Epithelial cell of proximal tubule (primary cell): ENCODE results near the gene JPT2. TPM values are rescaled to one million over a fixed set of nuclear protein-coding genes. Genes with fewer than 3 reads are reported as not detected.

Experiments used
- DNase-seq: peaks from one replicate; pipeline ENCODE4 v3.0.0-alpha.2; 2011; ENCODE audit warnings: low read depth
- H3K4me3 ChIP-seq: 2 replicates; pipeline ENCODE4 v1.5.1; 2011; ENCODE audit warnings: low read depth, mild to moderate bottlenecking, low read length
- total RNA-seq: library from RNA; depleted of rRNA; stranded (reverse); fragments of >200 nt; gene quantifications from 2 replicates; pipeline ENCODE4 v1.2.3, GENCODE V29; 2015
- TF ChIP-seq, protein P1 (sequence below): conservative IDR thresholded peaks from 2 replicates; pipeline ENCODE4 v1.5.1; 2012; ENCODE audit warnings: low read depth, mild to moderate bottlenecking, low read length

JPT2 gene
- total RNA-seq, 1 donor from 2014 or later, result 119 TPM

DNA sequence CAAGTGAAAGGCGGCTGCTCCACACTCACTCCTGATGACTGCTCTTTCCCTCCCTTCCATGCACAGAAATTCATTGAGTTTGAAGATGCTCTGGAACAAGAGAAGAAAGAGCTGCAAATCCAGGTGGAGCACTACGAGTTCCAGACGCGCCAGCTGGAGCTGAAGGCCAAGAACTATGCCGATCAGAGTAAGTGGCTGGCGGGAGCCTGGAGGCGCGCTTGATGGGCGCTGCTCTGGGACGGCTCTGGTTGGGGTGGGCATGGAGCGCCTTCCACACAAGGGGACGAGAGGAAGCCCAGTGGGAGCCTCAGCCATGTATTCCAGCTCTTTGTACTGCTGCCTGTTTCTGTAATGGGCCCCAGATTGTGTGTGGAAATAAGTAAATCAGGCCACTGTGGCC, 46.4 kb downstream of the JPT2 start:
- TF ChIP-seq, protein P1, sequence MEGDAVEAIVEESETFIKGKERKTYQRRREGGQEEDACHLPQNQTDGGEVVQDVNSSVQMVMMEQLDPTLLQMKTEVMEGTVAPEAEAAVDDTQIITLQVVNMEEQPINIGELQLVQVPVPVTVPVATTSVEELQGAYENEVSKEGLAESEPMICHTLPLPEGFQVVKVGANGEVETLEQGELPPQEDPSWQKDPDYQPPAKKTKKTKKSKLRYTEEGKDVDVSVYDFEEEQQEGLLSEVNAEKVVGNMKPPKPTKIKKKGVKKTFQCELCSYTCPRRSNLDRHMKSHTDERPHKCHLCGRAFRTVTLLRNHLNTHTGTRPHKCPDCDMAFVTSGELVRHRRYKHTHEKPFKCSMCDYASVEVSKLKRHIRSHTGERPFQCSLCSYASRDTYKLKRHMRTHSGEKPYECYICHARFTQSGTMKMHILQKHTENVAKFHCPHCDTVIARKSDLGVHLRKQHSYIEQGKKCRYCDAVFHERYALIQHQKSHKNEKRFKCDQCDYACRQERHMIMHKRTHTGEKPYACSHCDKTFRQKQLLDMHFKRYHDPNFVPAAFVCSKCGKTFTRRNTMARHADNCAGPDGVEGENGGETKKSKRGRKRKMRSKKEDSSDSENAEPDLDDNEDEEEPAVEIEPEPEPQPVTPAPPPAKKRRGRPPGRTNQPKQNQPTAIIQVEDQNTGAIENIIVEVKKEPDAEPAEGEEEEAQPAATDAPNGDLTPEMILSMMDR, result no peak
- DNase-seq, result no peak

DNA sequence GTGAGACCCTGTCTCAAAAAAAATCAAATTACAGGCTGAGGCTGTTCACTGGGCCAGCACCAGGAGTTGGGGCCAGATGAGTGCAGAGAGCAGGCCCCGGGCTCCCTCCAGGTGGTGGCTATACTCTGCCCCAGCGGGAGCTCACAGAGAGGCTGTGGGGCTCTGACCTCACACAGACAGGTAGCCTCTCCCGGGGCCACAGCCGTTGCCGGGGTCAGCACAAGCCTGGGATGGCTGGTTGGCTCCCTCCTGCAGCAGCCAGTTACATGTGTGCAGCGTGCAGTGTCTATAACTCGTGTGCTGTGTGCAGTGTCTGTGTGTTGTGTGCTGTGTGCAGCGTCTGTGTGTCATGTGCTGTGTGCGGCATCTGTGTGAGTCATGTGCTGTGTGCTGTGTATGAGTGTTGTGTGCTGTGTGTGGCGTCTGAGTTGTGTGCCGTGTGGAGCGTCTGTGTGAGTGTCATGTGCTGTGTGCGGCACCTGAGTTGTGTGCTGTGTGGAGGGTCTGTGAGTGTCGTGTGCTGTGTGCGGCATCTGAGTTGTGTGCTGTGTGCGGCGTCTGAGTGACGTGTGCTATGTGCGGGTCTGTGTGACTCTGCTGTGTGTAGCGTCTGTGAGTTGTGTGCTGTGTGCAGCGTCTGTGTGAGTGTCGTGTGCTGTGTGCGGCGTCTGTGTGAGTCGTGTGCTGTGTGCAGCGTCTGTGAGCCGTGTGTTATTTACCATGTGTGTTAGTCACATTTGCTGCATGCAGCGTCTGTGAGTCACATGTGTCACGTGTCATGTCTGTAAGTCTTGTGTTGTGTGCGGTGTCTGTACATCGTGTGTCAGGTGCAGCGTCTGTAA, 48.8 kb downstream of the JPT2 start:
- no peak overlapping the region for H3K4me3 ChIP-seq
- DNase-seq, result no peak
- TF ChIP-seq, protein P1, result no peak

More for the DNA sequence above, 46.4 kb downstream of the JPT2 start:
- H3K4me3 ChIP-seq, result no peak overlapping the region

DNA sequence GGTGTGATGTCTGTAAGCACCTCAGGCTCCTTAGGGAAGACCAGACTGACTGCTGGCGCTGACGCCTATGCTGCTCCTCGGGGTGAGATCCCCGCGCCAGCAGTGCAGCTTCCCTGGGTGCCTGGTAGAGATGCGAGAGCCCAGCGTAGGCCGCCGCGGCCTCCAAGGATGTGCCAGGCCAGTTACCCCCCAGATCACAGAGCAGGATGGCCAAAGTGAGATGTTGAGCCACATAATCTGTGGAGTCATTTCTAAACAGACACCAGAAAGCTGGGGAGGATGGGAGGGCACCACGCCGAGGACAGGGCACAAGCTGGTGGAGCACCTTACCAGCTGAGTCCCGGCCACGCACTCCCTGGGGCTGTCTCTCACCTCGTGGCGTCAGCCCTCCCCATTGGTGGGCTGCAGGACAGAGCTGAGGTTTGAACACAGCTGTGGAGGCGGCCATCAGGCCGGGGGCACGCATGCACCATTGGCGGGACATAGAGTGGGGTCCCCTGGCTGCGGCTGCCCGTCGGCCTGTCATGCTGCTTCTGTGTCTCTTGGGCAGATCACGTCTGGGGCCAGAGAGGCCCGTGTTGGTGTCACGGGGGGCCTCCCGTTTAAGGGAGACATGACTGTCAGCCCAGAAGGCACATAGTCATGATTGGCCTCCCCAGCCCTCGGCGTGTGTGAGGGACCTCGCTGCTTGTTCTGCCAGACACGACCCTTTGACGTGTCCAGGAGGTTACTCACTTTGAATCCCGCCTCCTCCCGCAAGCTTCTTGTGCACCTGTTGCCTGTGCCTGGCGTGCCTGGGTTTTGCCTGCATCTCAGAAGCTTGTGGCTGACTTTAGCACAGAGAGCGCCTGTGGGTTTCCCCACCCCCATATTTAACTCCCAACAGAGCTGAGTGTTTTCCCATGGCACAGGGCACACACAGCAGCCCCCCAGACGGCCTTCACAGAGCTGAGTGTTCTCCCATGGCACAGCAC, 49.9 kb downstream of the JPT2 start:
- no peak for DNase-seq
- no peak overlapping the region for H3K4me3 ChIP-seq
- TF ChIP-seq, protein P1, result no peak

DNA sequence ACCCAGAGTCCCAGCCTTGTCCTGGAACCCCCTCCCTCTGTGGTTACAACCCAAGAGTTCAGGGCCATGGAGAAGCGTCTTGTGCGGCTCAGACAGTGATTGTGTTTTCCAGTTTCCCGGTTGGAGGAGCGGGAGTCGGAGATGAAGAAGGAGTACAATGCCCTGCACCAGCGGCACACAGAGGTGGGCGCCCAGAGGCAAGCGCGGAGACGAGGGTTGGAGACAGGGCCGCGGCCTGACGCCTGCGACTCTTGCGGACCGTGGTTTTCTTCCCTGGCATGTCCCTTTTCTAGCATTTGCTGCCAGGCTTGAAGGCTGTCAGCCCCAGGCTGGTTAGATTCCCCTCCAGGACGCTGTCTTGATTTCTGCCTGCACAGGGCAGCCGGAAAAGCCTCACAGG, 50.9 kb downstream of the JPT2 start:
- TF ChIP-seq, protein P1, result no peak
- no peak for DNase-seq
- no peak overlapping the region for H3K4me3 ChIP-seq

DNA sequence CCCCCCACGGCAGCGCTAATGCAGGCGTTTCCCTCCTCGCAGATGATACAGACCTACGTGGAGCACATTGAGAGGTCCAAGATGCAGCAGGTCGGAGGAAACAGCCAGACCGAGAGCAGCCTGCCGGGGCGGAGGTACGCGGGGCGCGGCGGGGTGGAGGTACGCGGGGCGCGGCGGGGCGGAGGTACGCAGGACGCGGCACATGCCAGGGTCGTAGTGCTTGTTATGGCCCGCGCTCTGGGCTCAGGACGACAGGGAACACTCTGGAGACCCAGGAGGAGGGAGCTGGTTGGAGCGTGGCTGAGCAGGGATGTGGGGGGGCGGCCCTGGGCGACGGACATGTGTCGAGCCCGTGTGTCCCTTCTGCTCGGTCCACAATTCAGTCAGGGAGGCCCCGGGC, 51.4 kb downstream of the JPT2 start:
- TF ChIP-seq, protein P1, result no peak
- DNase-seq, result no peak
- no peak overlapping the region for H3K4me3 ChIP-seq

DNA sequence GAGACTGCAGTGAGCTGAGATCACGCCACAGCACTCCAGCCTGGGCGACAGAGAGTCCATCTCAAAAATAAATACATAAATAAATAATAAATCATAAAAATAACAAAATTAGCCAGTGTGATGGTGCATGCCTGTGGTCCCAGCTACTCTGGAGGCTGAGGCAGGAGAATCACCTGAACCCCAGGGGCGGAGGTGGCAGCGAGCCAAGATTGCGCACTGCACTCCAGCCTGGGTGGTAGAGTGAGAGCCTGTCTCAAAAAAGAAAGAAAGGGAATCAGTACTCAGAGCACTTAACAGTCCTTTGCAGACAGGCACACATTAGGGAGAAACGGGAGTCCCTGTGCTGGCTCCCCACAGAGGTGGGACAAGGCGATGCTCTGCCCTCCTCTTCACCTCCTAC, 53.0 kb downstream of the JPT2 start:
- DNase-seq, result no peak
- TF ChIP-seq, protein P1, result no peak
- H3K4me3 ChIP-seq, result no peak overlapping the region
